HG02840 (cell line): ENCODE data around the gene TTC28.
"Not testable (repeated sequence)": the region's sequence is repeated elsewhere in the genome, so short reads cannot be mapped to it uniquely, and the experiment has no call there.

Experiments used
- ATAC-seq: cut with Tn5 transposase; IDR thresholded peaks from one replicate; pipeline ENCODE4 v1.9.1; 2021; ENCODE audit warnings: mild to moderate bottlenecking, moderate library complexity, moderate number of reproducible peaks; ENCODE audit not compliant: unreplicated experiment, low FRiP score

The TTC28 gene

DNA sequence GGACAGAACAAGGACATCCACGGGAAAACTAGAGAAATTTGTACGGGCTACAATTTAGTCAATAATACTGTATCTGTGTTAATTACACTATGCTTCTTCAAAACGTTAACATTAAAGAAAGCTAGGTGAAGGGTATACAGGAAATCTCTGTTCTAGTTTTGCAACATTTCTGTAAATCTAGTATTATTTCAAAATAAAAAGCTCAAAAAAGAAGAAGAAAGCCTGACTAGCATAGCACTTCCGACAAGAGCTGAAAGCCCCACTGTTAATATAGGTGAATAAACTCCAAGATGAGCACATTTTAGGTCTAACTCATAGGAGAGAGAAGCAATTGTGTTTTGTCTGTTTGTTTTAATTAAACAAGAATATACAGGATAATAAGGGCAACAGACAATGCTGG is 299.7 kb downstream of the TTC28 start:
- no peak for ATAC-seq

DNA sequence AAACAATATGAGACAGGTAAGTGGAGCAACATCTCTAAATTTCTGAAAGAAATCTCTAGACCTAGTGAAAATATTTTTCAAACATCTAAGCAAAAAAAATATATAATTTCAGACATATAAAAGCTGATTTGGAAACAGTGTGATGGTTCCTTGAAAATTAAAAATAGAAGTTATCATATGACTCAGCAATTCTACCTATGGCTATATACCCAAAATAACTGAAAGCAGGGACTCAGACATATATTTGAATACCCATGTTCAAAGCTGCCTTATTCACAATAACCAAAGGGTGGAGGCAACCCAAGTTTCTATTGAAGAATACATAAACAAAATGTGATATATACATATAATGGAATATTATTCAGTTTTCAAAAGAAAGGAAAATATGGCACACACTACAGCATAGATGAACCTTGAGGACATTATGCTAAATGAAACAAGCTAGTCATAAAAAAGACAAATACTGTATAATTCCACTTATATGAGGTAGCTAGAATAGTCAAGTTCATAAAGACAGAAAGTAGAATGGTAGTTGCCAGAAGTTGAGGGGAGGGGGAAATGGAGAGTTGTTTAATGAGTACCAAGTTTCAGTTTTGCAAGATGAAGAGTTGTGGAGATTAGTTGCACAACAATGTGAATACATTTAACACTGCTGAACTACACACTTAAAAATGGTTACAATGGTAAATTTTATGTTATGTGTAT is 300.4 kb downstream of the TTC28 start:
- no peak for ATAC-seq

DNA sequence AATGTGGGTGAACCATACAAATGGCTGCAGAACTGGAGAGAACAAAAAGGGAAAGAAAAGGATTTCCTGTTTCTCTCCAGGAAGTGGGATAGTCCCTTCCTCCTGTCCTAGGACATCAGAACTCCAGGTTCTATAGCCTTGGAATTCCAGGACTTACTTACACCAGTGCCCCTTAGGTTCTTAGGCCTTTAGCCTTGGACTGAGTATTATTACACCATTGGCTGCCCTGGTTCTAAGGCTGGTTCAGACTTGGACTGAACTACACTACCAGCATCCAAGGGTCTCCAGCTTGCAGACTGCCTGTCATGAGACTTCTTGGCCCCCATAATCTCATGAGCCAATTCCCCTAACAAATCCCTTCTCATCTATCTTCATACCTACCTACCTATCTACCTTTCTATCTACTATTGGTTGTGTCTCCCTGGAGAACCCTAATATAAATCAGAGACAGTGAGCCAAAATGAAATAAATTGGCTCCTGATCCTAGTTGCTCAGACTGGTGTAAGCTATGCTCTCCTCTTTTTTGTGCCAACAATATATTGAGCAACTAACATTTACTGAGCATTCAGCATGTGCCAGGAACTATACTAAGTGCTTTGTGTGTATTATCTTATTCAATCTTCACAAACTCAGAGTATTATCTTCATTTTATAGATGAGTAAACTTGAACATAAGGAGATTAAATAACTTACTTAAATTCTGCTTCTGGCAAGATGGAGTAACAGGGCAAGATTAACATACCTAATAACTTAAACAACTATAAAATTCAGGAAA is 303.7 kb downstream of the TTC28 start:
- ATAC-seq = no peak

DNA sequence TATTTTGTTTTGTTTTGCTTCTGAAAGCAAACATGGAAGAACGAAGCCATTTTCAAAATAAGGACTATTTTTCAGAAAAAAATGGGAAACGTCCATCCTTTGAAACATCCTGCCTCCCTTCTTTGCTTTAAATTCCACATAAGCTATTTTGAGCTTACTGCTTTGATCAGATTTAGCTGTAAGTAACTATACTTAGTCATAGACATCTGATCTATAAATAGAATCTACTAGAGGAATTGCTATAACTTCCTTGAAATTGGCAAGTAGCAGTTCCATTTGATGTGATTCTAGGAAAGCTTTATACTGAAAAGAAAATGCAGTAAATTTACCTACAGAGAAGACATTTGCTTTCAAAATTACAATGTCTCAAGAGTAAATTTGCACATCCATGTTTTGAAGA is 305.8 kb downstream of the TTC28 start:
- ATAC-seq = no peak

DNA sequence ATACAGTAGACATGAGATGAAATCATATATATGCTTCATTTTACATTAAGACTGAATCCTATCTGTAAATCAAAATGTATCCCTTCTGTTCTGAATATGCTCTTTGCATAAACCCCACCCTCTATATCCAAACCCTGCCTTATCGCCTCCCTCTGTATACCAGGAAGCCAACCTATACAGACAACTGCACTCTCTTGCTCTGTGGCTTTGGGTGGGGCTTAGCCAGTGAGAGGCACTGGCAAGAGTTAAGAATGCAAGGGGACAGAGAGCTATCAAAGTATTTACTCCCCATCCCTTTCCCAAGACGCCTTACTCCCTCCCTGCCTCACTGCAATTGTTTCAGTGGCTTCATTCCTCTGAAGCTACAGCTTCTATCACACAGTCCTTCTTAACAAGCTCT is 309.8 kb downstream of the TTC28 start:
- ATAC-seq = no peak

DNA sequence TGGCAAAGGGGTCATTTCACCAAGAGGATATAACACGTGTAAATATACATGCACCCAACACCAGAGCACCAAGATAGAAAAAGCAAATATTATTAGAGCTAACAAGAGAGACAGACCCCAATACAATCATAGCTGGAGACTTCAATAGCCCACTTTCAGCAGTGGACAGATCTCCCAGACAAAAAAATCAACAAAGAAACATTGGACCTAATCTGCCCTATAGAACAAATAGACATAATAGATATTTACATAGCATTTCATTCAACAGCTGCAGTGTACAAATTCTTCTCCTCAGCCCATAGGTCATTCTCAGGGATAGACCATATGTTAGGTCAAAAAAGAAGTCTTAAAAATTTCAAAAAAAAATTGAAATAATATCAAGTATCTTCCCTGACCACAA is 312.8 kb downstream of the TTC28 start:
- no peak for ATAC-seq

DNA sequence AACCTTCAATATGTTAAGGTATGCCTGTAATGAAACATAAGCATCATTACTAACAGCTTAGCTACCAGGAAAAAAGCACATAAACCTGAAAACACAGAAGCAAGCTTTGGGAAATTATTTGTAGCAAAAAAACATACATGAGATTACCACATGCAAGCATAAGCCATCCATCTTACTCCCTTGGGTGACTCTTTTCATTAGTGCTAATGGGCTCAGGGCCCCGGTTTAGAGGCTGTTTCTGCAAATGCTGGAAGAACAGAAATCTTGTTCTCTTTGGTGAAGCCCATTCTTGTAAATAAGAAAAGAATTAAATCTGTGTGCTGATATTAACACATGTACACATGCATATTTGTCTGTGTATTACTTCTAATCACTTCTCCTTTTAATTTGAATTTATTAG is 314.3 kb downstream of the TTC28 start:
- ATAC-seq = no peak

DNA sequence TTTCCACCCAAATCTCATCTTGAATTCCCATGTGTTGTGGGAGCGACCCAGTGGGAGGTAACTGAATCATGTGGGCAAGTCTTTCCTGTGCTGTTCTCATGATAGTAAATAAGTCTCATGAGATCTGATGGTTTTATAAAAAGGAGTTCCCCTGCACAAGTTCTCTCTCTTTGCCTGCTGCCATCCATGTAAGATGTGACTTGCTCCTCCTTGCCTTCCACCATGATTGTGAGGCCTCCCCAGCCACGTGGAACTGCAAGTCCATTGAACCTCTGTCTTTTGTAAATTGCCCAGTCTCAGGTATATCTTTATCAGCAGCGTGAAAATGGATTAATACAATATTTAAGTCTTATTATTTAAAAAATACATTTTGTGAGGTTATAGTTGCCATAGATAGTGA is 315.5 kb downstream of the TTC28 start:
- ATAC-seq = not testable (repeated sequence)

DNA sequence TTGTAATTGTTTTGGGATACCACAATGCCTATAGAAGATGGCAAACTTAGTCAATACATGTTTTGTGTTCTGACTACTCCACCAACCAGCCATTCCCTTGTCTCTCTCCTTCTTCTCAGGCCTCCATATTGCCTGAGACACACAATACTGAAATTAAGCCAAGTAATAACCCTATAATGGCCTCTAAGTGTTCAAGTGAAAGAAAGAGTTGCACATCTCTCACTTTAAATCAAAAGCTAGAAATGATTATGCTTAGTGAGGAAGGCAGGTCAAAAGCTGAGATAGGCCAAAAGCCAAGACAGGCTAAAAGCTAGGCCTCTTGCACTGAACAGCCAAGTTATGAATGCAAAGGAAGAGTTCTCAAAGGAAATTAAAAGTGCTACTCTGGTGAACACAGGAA is 318.7 kb downstream of the TTC28 start:
- ATAC-seq = no peak

DNA sequence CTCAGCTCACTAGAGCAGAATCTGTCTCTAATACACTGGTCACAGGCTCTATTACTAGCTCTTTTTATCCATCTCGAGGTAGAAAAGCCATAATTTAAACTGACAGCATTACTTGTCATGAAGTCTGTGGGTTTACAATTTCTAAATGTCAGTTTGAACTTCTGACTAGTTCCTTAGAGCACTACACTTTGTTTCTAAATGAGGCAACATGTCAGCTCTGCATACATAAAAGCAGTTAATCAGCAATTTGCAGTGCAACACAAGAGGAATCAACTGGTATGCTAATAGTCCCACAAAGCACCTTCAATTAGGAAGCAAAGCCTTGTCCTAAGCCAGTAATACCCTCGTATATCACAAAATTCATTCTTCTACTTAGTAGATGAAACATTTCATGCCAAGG is 321.3 kb downstream of the TTC28 start:
- ATAC-seq = no peak

DNA sequence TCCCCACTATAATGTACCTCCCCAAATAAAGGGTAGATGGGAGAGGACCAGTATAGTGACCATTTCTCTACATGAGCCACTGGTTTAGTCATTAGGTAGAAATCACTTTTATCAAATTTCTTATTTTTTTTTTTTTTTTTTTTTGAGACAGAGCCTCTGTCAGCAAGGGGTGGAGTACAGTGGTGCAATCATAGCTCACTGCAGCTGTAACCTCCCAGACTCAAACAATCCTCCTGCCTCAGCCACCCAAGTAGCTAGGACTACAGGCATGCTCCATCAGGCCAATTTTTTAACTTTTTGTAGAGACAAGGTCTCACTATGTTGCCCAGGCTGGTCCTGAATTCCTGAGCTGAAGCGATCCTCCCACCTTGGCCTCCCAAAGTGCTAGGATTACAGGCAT is 322.4 kb downstream of the TTC28 start:
- no peak for ATAC-seq

DNA sequence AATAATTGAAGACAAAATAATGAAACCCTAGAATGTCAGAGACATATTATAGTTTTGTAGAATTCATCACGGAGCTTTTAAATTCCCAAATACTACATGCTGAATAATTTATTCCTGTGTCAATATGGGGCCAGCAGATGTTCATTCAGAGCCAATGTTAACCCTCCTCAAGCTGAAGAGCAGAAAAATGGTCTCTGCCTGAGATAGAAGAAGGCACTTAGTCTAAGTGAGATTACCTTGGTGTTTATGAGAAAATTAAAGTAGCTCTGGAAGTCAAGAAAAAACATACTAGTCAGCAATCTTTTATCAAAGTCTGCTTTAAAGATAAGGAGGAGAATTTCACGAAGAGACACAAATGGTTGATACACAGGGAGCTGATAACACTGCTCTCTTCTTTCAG is 328.2 kb downstream of the TTC28 start:
- no peak for ATAC-seq

DNA sequence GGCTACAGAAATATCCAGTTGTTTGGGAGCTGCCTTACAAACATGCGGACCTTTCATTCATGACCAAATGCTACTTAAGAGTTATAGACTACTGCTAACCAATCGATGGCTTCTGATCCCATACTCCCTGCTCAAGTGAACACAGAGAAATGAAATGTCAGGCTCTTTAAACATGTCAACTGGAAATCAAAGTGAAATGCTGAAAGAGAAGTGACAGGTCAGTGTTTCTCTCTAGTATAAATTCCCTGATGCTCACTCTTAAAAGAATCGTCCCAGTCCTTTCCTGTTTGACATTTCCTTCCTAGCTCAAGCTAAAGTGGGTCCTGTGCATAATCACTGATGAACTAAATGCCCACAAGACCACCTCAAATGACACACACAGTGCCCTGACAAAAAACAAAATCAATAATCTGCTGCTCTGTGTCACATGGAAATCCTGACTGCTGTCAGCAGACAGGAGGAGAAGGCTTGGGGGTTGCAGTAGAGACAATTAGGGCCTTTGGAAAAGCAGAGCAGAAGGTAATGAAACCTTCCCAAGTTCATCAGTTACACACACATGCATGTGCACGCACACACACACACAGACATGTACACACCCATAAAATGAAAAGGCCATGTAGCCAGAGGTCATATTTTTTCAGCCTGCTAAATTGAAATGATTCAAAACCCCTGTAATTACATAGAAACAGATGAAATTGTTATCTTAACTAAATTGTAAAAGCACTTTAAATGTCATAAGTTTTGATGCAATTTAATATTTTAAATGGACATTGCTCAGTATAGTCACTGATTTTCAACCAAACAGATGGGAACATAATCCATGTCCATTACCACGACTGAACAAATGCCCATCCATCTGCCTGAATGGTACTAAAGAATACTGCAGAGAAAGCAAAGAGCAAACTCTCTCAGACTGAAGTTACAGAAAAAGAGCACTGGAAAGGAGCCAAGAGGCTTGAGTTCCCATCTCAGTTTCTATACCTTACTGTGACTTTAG is 330.7 kb downstream of the TTC28 start:
- no peak for ATAC-seq

DNA sequence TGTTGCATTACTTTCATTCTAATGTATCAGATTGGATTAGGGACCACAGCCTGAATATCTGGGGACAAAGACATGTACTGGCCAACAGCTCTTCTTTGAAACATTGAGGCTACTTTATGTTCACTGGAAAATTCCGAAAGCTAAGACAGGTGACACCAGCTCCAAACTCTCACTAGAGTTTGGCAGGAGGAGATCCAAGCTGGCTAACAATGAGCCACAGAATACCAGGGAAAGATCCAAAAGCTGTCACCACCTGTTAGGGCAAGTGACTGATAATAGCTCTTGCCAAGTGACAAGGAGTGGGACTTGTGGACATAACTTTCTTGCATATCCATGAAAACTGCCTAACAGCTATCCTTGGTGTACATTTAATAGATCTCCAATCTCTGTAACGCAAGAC is 333.3 kb downstream of the TTC28 start:
- no peak for ATAC-seq

DNA sequence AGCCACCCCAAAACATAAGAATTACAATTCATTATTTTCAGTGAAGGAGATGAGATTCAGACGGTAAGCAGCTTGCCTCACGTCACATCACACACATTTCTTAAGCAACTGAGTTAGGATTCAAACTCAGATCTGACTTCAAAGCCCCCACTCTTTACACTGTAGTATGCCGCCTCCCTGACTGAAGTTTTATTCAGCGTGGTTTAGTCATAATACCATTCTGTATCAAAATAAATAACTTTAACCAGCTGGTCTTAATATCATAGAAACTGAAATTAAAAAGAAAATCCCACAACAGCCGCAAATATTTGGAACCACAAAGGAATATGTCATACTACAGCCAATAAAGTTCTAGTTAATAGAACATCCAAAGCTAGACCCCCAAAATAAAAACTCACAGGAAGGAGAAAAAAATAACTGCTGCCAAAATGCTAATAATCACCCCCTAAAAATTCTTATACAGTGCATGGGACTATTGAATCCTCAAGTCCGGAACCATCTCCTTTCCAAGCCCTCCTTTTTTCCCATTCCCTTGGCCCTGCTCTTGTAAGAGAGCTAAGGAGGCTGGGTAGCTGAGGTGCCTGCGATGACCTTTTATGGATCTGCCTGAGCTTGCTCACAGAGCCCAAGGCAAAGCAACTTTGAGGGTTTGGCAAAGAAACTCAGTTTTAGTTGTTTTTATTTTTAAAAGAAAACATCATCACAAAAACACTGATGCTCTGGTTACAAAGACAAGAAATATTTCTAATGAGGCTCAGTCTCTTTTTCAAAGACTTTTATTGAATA is 334.5 kb downstream of the TTC28 start:
- no peak for ATAC-seq

DNA sequence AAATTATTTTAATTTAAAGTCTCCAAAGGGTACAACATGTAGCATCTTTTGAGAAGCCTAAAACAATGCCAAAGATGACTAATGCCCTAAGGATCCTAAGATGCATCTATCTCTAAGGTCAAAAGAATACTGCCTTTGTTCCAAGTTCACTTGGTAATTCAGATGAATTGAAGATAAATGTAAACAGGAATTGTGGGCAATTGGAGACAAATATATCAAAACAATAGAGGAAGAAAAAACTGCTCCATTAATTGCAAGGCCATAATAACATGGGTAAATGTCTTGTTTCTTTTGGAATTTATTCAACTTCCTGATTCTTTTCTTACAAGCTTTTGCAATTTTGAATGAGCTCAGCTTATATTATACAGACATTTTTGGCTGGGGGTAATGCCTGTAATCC is 338.6 kb downstream of the TTC28 start:
- no peak for ATAC-seq

DNA sequence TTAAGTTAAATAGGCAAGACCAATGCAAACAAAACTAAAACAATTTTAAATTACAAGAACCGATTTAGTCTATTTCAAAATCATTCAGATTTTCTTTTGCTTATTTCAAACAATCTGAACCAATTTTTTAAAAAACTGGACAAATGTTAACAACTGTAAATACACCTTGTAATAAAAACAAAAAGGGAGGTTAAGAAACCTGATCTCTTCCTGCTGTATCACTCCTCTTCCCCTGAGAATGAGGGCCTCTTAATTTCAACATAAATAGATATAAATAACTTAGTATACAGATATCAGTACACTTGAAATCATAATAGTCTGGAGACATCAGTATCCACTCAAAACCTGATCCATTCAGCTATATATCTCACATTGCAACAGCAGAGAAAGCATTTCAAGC is 346.6 kb downstream of the TTC28 start:
- ATAC-seq = no peak

DNA sequence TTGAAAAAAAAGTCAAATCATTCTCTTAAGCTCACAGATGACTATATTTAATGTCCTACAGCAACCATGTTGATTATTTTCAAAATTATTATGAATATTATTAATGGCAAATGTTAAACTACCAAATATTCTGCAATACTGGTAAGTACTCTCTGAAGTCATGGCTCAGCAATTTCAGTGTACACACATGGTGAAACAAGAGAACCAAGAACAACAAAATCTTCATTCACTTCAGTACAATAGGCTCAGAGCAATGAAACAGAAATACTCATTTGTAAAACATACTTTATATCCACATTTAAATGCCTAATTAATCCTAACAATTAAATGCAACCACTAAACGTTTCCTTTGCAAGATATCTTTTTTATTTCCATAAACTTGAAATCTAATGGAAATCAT is 347.2 kb downstream of the TTC28 start:
- ATAC-seq = no peak

DNA sequence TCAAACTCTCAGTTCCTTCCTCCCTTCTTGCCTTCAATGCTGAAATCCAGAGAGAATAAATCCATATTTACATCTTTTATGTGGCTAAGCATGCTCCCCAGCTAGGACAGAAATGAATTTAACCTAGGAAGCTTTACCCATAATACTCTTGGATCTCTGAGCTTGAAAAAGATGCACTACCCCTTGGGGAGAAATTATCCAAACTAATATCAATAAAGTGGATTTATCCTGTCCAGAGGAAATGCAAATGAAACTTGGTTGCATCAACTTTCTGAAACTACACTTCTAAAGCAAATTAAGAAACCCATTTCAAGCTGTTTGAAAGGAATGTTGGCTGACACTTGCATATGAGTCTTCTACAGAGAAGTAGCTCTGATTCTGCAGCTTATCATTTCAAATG is 347.9 kb downstream of the TTC28 start:
- ATAC-seq = no peak
